PC-9 (cell line): Measurements from ENCODE around the gene KCNK6.

ENCODE experiments used
- EZH2 ChIP-seq: fragments of 200-600 bp; sonication (generic); IDR thresholded peaks from 2 replicates; pipeline ENCODE4 v1.8.0; 2017; ENCODE audit warnings: antibody characterized with exemption, low read depth
- TF ChIP-seq, protein P1 (sequence below): fragments of 200-600 bp; sonication (generic); conservative IDR thresholded peaks from 2 replicates; pipeline ENCODE4 v1.6.1; 2017; ENCODE audit warnings: mixed run types, antibody characterized with exemption, mild to moderate bottlenecking, moderate library complexity

DNA sequence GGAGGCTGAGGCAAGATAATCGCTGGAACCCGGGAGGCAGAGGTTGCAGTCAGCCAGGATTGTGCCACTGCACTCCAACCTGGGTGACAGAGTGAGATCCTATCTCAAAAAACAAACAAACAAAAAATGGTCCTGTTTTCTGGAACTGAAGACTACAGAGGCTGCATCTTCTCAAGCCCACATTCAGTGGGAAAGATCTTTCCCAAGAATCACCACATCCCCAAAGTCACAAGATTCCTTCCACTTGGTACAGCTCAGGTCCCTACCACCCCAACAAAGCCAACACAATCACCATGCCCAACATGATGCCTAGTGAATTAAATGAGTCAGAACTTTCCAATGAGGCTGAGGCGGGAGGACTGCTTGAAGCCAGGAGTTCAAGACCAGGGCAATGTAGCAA is 31.2 kb downstream of the KCNK6 start:
- TF ChIP-seq, protein P1, sequence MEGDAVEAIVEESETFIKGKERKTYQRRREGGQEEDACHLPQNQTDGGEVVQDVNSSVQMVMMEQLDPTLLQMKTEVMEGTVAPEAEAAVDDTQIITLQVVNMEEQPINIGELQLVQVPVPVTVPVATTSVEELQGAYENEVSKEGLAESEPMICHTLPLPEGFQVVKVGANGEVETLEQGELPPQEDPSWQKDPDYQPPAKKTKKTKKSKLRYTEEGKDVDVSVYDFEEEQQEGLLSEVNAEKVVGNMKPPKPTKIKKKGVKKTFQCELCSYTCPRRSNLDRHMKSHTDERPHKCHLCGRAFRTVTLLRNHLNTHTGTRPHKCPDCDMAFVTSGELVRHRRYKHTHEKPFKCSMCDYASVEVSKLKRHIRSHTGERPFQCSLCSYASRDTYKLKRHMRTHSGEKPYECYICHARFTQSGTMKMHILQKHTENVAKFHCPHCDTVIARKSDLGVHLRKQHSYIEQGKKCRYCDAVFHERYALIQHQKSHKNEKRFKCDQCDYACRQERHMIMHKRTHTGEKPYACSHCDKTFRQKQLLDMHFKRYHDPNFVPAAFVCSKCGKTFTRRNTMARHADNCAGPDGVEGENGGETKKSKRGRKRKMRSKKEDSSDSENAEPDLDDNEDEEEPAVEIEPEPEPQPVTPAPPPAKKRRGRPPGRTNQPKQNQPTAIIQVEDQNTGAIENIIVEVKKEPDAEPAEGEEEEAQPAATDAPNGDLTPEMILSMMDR, result no peak
- no peak for TF ChIP-seq EZH2
